NCI-H2196 treated with DMSO at 0.1 percent for 48 hours (cell line): Measurements from ENCODE around the gene MS4A6E.
"Not testable (repeated sequence)": the region's sequence is repeated elsewhere in the genome, so short reads cannot be mapped to it uniquely, and the experiment has no call there.

Source experiments
- DNase-seq: peaks from one replicate; lab custom pipeline; 2025; ENCODE audit not compliant: unreplicated experiment; lab: John Stamatoyannopoulos, UW

Gene MS4A6E

GRCh38 chr11:60334005-60334620 lies 7.1 kb downstream of the MS4A6E start:
- DNase-seq: peak; percentile 22

- no peak for DNase-seq
These were observed 9.8 kb downstream of the MS4A6E start for GRCh38 chr11:60336767-60337391.

DNA sequence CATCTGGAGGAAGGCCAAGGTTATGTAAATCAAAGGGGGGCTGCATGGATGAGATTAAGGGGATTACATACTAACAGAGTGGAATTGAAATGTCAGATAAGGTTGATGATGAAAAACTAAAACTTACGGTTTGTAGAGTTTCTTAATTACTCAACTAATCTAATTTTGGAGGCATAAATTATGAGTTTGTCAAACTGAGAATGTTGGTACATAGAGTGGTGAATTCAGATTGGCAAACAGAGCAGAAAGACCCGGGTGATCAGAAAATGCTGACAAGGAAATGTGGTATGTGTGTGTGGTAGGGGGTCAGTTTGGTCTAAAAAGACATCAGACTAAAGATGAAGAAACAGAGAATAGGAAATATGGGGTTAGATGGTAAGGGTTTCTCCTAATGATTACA lies 11.0 kb downstream of the MS4A6E start:
- DNase-seq: no peak

- no peak for DNase-seq
These were observed 12.3 kb downstream of the MS4A6E start for GRCh38 chr11:60339356-60339755.

DNA sequence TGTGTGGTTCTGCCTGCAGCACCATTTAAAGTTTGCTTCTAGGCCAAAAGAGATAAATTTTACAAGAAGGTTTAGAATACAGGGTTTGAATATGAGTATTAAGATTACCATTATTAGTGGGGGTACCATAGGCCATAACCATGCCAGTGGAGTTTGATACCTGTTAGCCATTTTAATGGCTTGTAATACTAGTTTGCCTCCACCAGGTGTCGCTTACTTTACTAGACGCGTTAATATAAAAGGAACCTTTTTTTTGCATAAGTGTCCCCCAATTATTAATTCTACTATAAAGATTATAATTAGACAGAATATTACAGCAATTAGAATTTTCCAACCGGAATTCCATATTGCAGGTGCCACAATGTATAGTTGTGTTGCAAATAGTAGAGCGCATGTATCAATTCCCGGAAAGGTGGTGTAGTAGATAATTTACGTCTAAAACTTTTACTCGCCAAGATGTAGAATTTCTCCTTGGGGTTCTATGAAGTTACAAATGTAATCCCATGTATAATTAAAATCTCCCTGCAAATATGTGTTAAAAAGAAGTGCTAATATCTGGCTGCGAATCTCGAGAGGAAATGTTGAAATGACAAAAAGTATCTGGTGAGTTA lies 16.1 kb downstream of the MS4A6E start:
- DNase-seq: no peak

GRCh38 chr11:60344146-60344545 lies 17.1 kb downstream of the MS4A6E start:
- no peak for DNase-seq

DNA sequence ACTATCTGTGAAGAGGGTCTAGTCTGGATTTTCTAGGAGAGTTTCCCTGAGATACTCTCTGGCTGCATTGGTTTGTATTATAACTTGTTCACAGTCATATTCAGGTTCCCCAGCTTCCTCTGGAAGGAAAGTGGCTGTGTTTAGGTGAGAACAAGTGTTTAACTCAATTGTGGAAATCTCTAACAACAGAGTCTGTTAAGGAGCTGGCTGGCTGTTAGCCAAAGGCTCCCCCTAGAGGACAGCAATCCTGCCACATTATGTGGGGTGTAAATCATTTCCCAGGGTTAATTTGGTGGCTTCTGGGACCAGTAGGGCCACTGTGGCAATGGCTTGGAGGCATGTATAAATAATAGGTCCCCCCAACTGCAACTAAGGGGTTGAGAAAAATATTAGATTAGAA lies 18.4 kb downstream of the MS4A6E start:
- DNase-seq: no peak

DNA sequence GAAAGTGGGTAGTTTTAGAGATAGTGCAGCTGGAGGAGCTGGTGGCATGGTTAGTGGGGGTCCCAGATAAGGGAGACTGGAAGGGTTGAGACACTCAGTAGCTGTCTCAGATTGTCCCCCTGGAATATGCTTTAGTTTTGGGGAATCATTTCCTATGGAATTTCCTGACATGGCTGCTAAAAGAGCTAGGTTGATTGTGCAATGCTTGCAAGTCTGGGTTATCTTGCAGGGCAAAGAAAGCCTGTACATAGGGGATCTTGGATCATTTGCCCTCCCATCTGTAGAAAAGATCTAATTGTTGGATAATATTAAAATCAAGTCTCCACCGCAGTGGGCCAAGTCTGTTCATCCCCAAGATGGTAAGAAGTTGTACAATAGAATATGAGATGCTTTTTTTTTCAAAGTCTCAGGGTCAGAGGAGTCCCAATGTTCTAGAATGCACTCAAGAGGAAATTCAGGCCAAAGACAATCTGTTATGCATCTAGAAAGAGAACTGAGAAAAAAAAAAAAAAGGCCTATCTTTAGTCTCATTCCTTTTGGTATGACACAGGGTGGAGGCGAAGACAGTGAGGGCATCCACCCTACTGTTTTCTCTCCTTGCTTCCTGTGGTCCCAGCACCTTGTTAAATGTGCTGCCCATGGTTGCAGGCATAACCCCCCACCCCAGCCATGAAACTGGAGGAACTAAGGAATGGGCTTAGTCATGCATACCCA lies 20.2 kb downstream of the MS4A6E start:
- no peak for DNase-seq

- no peak for DNase-seq
These were observed 21.1 kb downstream of the MS4A6E start for GRCh38 chr11:60348116-60348515.

DNA sequence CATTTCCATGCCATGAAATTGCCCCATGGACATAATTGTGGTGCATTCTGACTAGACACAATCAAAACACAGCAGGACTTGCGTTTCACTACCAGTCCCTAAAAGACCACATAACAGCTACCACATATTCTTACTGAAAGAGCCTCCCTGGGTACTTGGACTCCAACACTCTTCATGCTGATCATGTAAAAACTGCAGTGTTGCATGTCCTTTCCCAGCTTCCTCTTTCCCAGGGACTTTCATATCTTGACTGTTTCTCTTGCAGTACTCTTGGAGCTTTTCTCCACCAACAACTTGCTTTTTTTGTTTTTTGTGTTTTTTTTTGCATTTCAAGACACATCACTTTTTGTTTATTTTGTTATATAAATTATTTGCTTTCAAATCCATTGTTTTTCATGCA lies 22.9 kb downstream of the MS4A6E start:
- no peak for DNase-seq

DNA sequence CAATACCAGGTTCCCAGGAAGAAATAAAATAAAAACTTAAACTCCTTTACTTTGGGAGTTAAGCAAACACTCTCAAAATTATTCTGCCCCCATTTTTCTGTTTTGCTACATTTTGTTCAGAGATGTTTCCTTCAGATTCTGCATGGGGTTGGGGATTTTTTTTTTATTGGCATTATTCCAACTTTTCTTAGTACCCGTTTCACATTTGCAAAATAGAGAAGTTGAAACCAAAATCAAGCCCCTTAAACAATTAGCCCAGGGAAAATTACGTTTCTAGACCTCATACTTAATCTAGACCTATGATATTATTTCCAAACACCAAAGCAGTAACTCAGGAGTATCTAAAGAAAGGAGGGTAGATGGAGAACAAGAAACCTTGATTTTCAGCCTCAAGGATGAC lies 30.7 kb downstream of the MS4A6E start:
- DNase-seq: no peak

DNA sequence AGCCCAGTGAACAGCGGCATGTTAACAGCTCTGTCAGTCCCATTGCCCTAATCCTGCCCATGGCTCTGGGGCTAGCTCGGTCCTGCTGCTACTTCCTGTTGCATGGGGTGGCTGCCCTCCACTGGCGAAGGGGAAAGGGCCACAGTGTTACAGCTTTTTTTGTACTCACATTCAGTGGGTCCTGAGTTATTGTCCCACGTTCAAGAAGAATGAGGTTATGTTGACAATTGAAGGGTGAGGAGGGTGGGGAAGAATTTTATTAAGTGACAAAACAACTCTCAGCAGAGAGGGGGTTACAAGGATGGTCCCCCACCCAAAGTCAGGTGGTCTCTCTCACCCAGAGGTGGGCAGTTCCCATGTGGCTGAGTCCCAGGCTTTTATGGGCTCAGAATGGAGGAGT lies 33.6 kb downstream of the MS4A6E start:
- no peak for DNase-seq

DNA sequence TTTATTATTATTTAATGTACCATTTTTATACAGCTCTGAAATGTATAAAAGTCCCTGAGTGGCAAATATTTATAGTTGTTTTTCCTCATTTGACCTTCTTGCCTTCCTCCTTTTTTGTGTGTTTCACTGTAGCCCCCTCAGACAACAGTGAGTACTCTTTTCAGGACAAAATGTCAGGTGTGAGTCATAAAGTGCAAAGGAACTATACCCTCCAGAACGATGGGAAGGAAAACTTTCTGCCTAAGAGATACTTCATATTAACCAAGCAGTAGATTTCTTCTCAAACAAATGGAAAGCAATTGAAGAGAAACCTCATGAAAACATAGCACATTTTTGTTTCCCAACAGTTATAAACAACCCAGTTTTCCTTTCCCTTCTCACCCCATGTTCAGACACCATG lies 35.2 kb downstream of the MS4A6E start:
- no peak for DNase-seq

DNA sequence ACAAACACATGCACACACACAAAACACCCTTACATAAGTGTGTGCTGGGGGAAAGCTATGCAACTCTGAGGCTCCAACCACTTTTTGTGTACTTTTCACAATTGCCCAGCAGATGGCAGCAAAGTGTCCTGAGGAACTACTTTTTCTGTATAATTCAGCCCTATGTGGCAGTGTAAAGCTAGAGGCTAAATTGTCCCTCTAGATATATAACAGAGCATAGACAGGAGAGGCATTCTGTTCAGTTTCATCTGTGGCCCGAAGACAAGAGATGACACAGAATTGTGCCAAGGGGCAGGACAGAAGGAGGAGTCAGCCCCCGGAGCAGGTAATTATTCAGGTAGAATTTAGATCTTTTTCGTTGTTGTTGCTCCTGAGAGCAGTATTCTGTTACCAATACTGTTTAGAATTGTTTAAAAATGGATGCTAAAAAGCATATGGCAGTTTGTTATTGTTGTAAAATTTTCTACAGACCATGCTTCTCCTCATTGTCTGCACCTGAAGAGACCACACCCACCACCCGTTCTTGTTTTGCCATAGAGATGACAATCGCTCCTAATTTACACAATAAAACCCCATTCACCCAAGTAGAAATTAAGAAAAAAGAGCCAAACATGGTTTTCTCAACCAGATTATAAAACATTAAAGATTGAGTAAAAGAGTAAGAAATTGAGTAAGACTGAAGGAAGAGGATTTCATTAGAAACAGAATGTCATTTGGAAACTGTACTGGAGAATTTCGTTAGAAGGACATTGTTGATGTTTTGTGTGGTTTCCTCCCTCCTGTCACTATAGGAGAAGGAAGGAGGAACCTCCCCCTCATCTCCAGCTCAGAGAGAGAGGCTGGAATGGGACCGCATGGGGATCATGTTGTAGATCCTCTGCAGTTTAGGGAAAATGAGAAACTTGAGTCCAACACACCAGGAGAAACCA lies 36.8 kb downstream of the MS4A6E start:
- peak; percentile 64 for DNase-seq

DNA sequence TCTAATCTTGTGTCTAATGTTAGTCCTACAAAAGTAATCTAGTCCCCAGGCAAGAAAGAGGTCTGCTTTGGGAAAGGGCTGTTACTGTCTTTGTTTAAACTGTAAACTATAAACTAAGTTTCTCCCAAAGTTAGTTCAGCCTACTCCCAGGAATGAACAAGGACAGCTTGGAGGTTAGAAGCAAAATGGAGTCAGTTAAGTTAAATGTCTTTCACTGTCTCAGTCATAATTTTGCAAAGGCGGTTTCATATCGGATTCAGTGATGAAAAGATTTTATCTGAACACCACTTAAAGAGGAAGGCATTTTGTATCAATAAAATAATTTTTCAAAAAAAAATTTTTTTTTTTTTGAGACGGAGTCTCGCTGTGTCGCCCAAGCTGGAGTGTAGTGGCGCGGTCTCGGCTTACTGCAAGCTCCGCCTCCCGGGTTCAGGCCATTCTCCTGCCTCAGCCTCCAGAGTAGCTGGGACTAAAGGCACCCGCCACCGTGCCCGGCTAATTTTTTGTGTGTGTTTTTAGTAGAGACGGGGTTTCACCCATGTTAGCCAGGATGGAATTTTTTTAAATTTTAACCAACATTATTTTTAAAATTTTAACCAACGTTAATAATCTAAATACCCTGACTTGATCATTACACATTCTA lies 39.3 kb downstream of the MS4A6E start:
- DNase-seq: not testable (repeated sequence)

- DNase-seq: no peak
These were observed 40.0 kb downstream of the MS4A6E start for GRCh38 chr11:60367009-60367408.

DNA sequence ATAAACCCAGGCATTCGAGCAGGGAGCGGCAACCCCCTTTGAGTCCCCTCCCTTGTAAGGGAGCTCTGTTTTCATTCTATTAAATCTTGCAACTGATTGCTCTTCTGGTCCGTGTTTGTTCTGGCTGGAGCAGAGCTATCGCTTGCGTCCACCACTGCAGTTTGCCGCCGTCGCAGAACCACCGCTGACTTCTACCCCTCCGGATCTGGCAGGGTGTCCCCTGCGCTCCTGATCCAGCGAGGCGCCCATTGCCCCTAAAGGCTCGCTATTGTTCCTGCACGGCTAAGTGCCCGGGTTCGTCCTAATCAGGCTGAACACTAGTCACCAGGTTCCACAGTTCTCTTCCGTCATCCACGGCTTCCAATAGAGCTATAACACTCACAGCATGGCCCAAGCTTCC lies 40.8 kb downstream of the MS4A6E start:
- DNase-seq: no peak

- no peak for DNase-seq
These were observed 43.3 kb downstream of the MS4A6E start for GRCh38 chr11:60370252-60370810.

DNA sequence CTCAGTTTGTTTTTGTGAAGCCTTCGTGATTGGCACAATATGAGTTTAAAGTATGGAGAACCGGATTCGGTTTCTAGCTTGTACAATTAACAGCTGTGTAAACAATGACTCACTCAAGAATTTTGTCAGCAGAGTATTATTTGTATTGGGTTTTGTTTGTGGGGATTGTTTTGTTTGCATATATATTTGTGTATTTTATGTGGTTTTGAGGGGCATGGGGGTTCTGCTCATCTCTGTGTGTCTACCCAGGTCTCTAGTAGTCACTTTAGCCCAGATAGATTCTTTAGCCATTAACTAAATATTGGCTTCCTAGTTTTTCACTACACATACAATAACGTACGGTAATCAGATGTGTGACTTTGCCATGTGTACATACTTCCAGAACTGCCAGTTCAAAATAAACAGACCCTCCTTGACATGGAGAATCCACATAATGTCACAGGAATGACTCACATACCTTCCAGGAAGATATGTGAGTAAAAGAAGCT lies 43.8 kb downstream of the MS4A6E start:
- peak; percentile 90 for DNase-seq

GRCh38 chr11:60371386-60371785 lies 44.3 kb downstream of the MS4A6E start:
- no peak for DNase-seq
